ENCODE measurements around the gene SPECC1.
"Not testable (repeated sequence)": the region's sequence is repeated elsewhere in the genome, so short reads cannot be mapped to it uniquely, and the experiment has no call there.

The SPECC1 gene

GRCh38 chr17:20073055-20073979 is 64.2 kb downstream of the SPECC1 start:
- no peak for DNase-seq

- DNase-seq, result no peak
Observed at GRCh38 chr17:20074001-20074400, 64.8 kb downstream of the SPECC1 start.

- DNase-seq, result no peak
Observed at GRCh38 chr17:20074489-20074888, 65.3 kb downstream of the SPECC1 start.

GRCh38 chr17:20076137-20076536 is 67.0 kb downstream of the SPECC1 start:
- DNase-seq, result not testable (repeated sequence)

- DNase-seq, result no peak
Observed at GRCh38 chr17:20077978-20078685, 69.0 kb downstream of the SPECC1 start.

GRCh38 chr17:20080513-20080912 is 71.4 kb downstream of the SPECC1 start:
- DNase-seq, result no peak

GRCh38 chr17:20083156-20083859 is 74.1 kb downstream of the SPECC1 start:
- no peak for DNase-seq

GRCh38 chr17:20084621-20085282 is 75.6 kb downstream of the SPECC1 start:
- DNase-seq, result no peak

GRCh38 chr17:20085283-20085845 is 76.2 kb downstream of the SPECC1 start:
- DNase-seq, result no peak

GRCh38 chr17:20086416-20087076 is 77.4 kb downstream of the SPECC1 start:
- DNase-seq, result no peak

- DNase-seq, result peak; percentile 59
Observed at GRCh38 chr17:20087538-20088250, 78.5 kb downstream of the SPECC1 start.

- DNase-seq, result no peak
Observed at GRCh38 chr17:20089756-20090547, 80.8 kb downstream of the SPECC1 start.

- no peak for DNase-seq
Observed at GRCh38 chr17:20091174-20092029, 82.2 kb downstream of the SPECC1 start.

GRCh38 chr17:20092261-20092867 is 83.2 kb downstream of the SPECC1 start:
- DNase-seq, result peak; percentile 50

GRCh38 chr17:20092973-20093626 is 83.9 kb downstream of the SPECC1 start:
- DNase-seq, result peak; percentile 95

GRCh38 chr17:20094777-20095176 is 85.6 kb downstream of the SPECC1 start:
- no peak for DNase-seq

- peak; percentile 77 for DNase-seq
Observed at GRCh38 chr17:20095336-20096080, 86.3 kb downstream of the SPECC1 start.

- no peak for DNase-seq
Observed at GRCh38 chr17:20096430-20096829, 87.3 kb downstream of the SPECC1 start.
